ENCODE results near the gene NXT2. TPM values are rescaled to one million over a fixed set of nuclear protein-coding genes. Genes with fewer than 3 reads are reported as not detected.

NXT2 gene
- total RNA-seq, result 1.8 TPM

- no peaks in the 10 kb centered on the region for H3K36me3 ChIP-seq
- H3K27me3 ChIP-seq, result no peaks in the 10 kb centered on the region
- H3K27ac ChIP-seq, result peak within 1 kb of the TSS; percentile 86 to 89
- H3K4me1 ChIP-seq, result no peaks in the 10 kb centered on the region
- TF ChIP-seq CTCF (IDR thresholded peaks at IDR 0.05), result no peak
- H3K9me3 ChIP-seq, result no peaks in the 10 kb centered on the region
- intact Hi-C loops (cut with DNase I), result loop anchor here (1.0 to 10.0 kb wide), 5 partner anchors 197 to 1444 kb away; partner anchors contain the start of genes ACSL4, AMMECR1, ATG4A and PSMD10
- peak within 1 kb of the TSS; percentile 55 to 66 for H3K4me3 ChIP-seq
- DNase-seq (ENCODE audit: low spot score in 2 of 2), result peak; percentile 67 to 93
These were observed at the start of gene NXT2 for GRCh38 chrX:109536439-109537323. TSS of gene NXT2 (plus strand) at chrX:109536844. CDS start at chrX:109537007, 163 bp downstream.

- no peak for TF ChIP-seq CTCF (IDR thresholded peaks at IDR 0.05)
These were observed 49.0 kb upstream of the NXT2 start for GRCh38 chrX:109487640-109488039.

GRCh38 chrX:109489174-109489573 is 47.5 kb upstream of the NXT2 start:
- H3K27me3 ChIP-seq, result no peaks in the 10 kb centered on the region
- TF ChIP-seq CTCF (IDR thresholded peaks at IDR 0.05), result no peak
- H3K4me1 ChIP-seq, result no peaks in the 10 kb centered on the region
- H3K27ac ChIP-seq, result no peak overlapping the region
- H3K4me3 ChIP-seq, result no peak overlapping the region
- H3K36me3 ChIP-seq, result no peaks in the 10 kb centered on the region
- no peak for DNase-seq (ENCODE audit: low spot score in 2 of 2)
- no peaks in the 10 kb centered on the region for H3K9me3 ChIP-seq
- intact Hi-C loops (cut with DNase I), result no loop called here

More at GRCh38 chrX:109487640-109488039, 49.0 kb upstream of the NXT2 start:
- DNase-seq (ENCODE audit: low spot score in 2 of 2), result no peak
- Histone ChIP-seq H3K4me1 (no peaks in the 10 kb centered on the region), H3K4me3 (no peak overlapping the region), H3K9me3 (no peaks in the 10 kb centered on the region), H3K27ac (no peak overlapping the region), H3K36me3 (no peaks in the 10 kb centered on the region), H3K27me3 (no peaks in the 10 kb centered on the region)
- intact Hi-C loops (cut with DNase I), result loop anchor here (2.0 kb wide), 1 partner anchor 403 kb away; no protein-coding TSS in a partner anchor

- no peaks in the 10 kb centered on the region for H3K4me1 ChIP-seq
- no peak for DNase-seq (ENCODE audit: low spot score in 2 of 2)
- H3K27ac ChIP-seq, result no peak overlapping the region
- intact Hi-C loops (cut with DNase I), result no loop called here
- no peak overlapping the region for H3K4me3 ChIP-seq
- no peak for TF ChIP-seq CTCF (IDR thresholded peaks at IDR 0.05)
- H3K36me3 ChIP-seq, result no peaks in the 10 kb centered on the region
- H3K27me3 ChIP-seq, result no peaks in the 10 kb centered on the region
- no peaks in the 10 kb centered on the region for H3K9me3 ChIP-seq
These were observed 38.2 kb upstream of the NXT2 start for GRCh38 chrX:109498434-109498833.

GRCh38 chrX:109501176-109501575 is 35.5 kb upstream of the NXT2 start:
- TF ChIP-seq CTCF (IDR thresholded peaks at IDR 0.05), result no peak

More at GRCh38 chrX:109501176-109501575, 35.5 kb upstream of the NXT2 start:
- Histone ChIP-seq H3K4me3 (no peak overlapping the region), H3K9me3 (no peaks in the 10 kb centered on the region), H3K4me1 (no peaks in the 10 kb centered on the region), H3K27me3 (no peaks in the 10 kb centered on the region), H3K27ac (no peak overlapping the region), H3K36me3 (no peaks in the 10 kb centered on the region)
- no peak for DNase-seq (ENCODE audit: low spot score in 2 of 2)
- intact Hi-C loops (cut with DNase I), result no loop called here
